Spleen (tissue), 7 donors: ENCODE results near the gene RAPGEF6.

Source experiments
- CTCF ChIP-seq, 11 experiments: fragments of 200-600 bp in 7 of 11; fragments of 450-650 bp in 4 of 11; sonication (generic) in 4 of 11; IDR thresholded peaks in 8 of 11; conservative IDR thresholded peaks in 3 of 11; 1 replicate in 7 of 11; 2 replicates in 4 of 11; pipeline versions ENCODE4 v1.4.0 to v1.8.0; 2016 to 2021; ENCODE audit warnings: antibody characterized with exemption in 11 of 11, inconsistent platforms in 4 of 11, mild to moderate bottlenecking in 1 of 11
- POLR2A ChIP-seq, 3 donors: fragments of 450-650 bp; IDR thresholded peaks; one replicate each; pipeline ENCODE4 v1.5.1; 2017; ENCODE audit warnings: antibody characterized with exemption in 3 of 3, mild to moderate bottlenecking in 1 of 3
- POLR2AphosphoS5 ChIP-seq, 3 donors: sonication (generic); formaldehyde crosslinking; IDR thresholded peaks; one replicate each; pipeline ENCODE4 v1.5.1; 2017; ENCODE audit warnings: antibody characterized with exemption in 3 of 3
- donor health status: DM: no; HTN: no; CAD: no; lungs with moderate emphysema.
- donor health status: DM: no; HTN: no; CAD: no.
- donor health status: DM: no; HTN: no; CAD: no.

- TF ChIP-seq CTCF (IDR thresholded peaks at IDR 0.05 in 8 of 11, conservative IDR thresholded peaks at IDR 0.05 in 3 of 11) = no peak
- TF ChIP-seq POLR2A (IDR thresholded peaks at IDR 0.05) = no peak
- TF ChIP-seq POLR2AphosphoS5 (IDR thresholded peaks at IDR 0.05) = no peak
These were observed 4.1 kb upstream of the RAPGEF6 start for GRCh38 chr5:131639148-131639547.
